Panc1 (cell line): ENCODE measurements around the gene AHSP.

ENCODE experiments used
- CTCF ChIP-seq: fragments of 450-650 bp; IDR thresholded peaks from 2 replicates; pipeline ENCODE4 v1.5.1; 2017; ENCODE audit warnings: mild to moderate bottlenecking
- POLR2AphosphoS5 ChIP-seq: IDR thresholded peaks from 2 replicates; pipeline ENCODE4 v1.6.1; 2012; ENCODE audit warnings: mild to moderate bottlenecking, low read depth, low read length, moderate library complexity
- REST ChIP-seq, 2 experiments: IDR thresholded peaks; 2 replicates each; pipeline ENCODE4 v1.6.1; 2011 to 2012; ENCODE audit warnings: low read depth in 2 of 2, control low read depth in 1 of 2, low read length in 1 of 2, mild to moderate bottlenecking in 1 of 2, moderate library complexity in 1 of 2; ENCODE audit not compliant: insufficient read depth in 1 of 2
- TCF7L2 ChIP-seq: IDR thresholded peaks from 2 replicates; pipeline ENCODE4 v1.6.1; 2011; ENCODE audit warnings: mild to moderate bottlenecking, low read depth, low read length, inconsistent platforms

- no peak for TF ChIP-seq CTCF
- no peak for TF ChIP-seq POLR2AphosphoS5
- TF ChIP-seq TCF7L2 = no peak
- no peak for TF ChIP-seq REST (IDR thresholded peaks at IDR 0.05; ENCODE audit: insufficient read depth in 1 of 2, low read depth in 2 of 2, low read length in 1 of 2)
Measured at GRCh38 chr16:31532120-31532519, 4.4 kb downstream of the AHSP start.
